Sigmoid colon (tissue), 4 donors: ENCODE data around the gene JAG1.

Experiments used
- EP300 ChIP-seq, 4 donors: sonication (generic); formaldehyde crosslinking; IDR thresholded peaks; one replicate each; pipeline ENCODE4 v1.6.1; 2017; ENCODE audit warnings: antibody characterized with exemption in 4 of 4
- POLR2A ChIP-seq, 2 donors: fragments of 450-650 bp; IDR thresholded peaks; one replicate each; pipeline ENCODE4 v1.6.1; 2016; ENCODE audit warnings: antibody characterized with exemption in 2 of 2, mild to moderate bottlenecking in 2 of 2, moderate library complexity in 2 of 2
- POLR2AphosphoS5 ChIP-seq, 4 donors: sonication (generic); formaldehyde crosslinking; IDR thresholded peaks; one replicate each; pipeline ENCODE4 v1.6.1; 2017; ENCODE audit warnings: antibody characterized with exemption in 4 of 4
- TF ChIP-seq, protein P1 (sequence below), 4 experiments: fragments of 450-650 bp in 3 of 4; fragments of 200-600 bp in 1 of 4; IDR thresholded peaks; one replicate each; pipeline ENCODE4 v1.5.1; 2016 to 2019; ENCODE audit warnings: antibody characterized with exemption in 4 of 4, mild to moderate bottlenecking in 3 of 4, moderate library complexity in 2 of 4

DNA sequence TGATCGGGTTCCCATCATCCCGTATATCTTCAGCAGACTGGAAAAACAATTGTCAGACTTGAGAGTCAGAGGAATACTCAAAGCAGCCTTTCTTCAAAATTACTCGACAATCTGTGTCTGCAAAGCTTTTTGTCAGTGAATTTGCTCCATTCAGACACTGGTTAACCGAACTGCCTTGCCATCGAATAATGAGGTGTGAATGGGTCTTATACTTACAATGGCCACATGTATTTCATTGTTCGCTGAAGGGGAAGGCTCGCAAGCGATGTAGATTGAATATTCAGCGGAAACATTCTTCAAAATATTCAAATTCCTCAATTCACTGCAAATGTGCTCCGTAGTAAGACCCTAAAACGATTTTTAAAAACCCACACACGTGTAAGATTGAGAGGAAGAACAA is 32.9 kb downstream of the JAG1 start:
- TF ChIP-seq, protein P1, sequence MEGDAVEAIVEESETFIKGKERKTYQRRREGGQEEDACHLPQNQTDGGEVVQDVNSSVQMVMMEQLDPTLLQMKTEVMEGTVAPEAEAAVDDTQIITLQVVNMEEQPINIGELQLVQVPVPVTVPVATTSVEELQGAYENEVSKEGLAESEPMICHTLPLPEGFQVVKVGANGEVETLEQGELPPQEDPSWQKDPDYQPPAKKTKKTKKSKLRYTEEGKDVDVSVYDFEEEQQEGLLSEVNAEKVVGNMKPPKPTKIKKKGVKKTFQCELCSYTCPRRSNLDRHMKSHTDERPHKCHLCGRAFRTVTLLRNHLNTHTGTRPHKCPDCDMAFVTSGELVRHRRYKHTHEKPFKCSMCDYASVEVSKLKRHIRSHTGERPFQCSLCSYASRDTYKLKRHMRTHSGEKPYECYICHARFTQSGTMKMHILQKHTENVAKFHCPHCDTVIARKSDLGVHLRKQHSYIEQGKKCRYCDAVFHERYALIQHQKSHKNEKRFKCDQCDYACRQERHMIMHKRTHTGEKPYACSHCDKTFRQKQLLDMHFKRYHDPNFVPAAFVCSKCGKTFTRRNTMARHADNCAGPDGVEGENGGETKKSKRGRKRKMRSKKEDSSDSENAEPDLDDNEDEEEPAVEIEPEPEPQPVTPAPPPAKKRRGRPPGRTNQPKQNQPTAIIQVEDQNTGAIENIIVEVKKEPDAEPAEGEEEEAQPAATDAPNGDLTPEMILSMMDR (IDR thresholded peaks at IDR 0.05) = no peak
- TF ChIP-seq POLR2AphosphoS5 (IDR thresholded peaks at IDR 0.05) (no peak), POLR2A (IDR thresholded peaks at IDR 0.05) (no peak), EP300 (IDR thresholded peaks at IDR 0.05) (no peak)
